Right atrium auricular region (tissue), 2 donors: Measurements from ENCODE around the gene C1orf21. TPM values are rescaled to one million over a fixed set of nuclear protein-coding genes. Genes with fewer than 3 reads are reported as not detected.

ENCODE experiments used
- DNase-seq: peaks from one replicate; pipeline ENCODE4 v3.0.0-alpha.2; 2019; ENCODE audit warnings: low spot score
- H3K27ac ChIP-seq, 2 donors: fragments of 200-600 bp; sonication (generic); 1 replicate in 1 of 2; 2 replicates in 1 of 2; pipeline ENCODE4 v1.5.1; 2016 to 2019
- H3K27me3 ChIP-seq, 2 donors: fragments of 200-600 bp; sonication (generic); one replicate each; pipeline versions ENCODE4 v1.5.1 to v1.6.0; 2017 to 2019
- H3K36me3 ChIP-seq: fragments of 200-600 bp; sonication (generic); one replicate; pipeline ENCODE4 v1.5.1; 2016
- H3K4me1 ChIP-seq, 2 donors: fragments of 200-600 bp; sonication (generic); one replicate each; pipeline versions ENCODE4 v1.5.1 to v1.6.0; 2017 to 2019
- H3K4me3 ChIP-seq, 2 donors: fragments of 200-600 bp; sonication (generic); 1 replicate in 1 of 2; 2 replicates in 1 of 2; pipeline ENCODE4 v1.5.1; 2017 to 2019; ENCODE audit warnings: mild to moderate bottlenecking in 1 of 2, moderate library complexity in 1 of 2
- H3K9me3 ChIP-seq, 2 donors: fragments of 200-600 bp; sonication (generic); one replicate each; pipeline ENCODE4 v1.5.1; 2019
- total RNA-seq, 2 donors: library from RNA; depleted of rRNA; stranded (reverse); fragments of >200 nt; gene quantifications; one replicate each; pipeline ENCODE4 v1.1.0, GENCODE V29; 2016
- TF ChIP-seq, protein P1 (sequence below), 2 donors: fragments of 200-600 bp; sonication (generic); IDR thresholded peaks; one replicate each; pipeline ENCODE4 v1.5.1; 2019; ENCODE audit warnings: antibody characterized with exemption in 2 of 2

Gene C1orf21
- total RNA-seq, 2 donors from 2014 or later = 49.4 to 78.5 TPM

DNA sequence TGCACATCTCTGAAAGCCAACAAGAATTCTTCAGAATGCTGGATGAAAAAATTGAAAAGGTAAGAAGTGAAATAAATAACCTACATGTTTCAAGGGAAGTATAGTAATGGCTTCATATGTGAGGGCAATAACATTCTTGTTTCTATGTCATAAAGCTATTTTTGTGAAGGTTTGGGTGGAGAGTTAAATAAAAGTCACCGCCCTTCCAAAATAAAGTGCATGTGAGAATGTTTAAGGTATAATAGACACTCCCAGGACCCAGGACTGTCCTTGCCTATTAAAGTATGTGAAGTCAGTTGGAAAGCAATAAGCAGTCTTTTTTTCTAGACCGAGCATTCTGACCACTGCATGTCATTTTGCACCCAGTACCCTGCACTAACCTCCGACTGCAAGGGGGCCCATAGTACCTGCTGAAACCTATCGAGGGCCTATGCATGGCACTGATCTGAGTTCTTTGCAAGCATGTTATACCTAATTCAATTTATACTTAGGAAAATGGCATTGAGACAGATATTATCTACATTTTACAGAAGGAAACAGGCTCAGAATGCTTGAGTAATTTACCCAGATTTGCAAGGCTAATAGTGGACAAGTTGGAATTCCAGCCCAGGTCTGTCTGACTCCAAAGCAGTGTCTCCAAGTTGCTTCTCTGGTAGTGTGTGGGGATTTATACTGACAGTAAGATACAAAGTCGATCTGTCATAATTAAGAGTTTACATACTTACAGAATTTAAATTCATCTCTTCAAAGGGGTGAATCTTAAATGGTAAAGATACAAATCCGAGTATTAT lies 211.8 kb downstream of the C1orf21 start:
- Histone ChIP-seq H3K4me1 (peaks cover 0 to 11% of the 10 kb centered on the region in 2 donors), H3K27ac (no peak overlapping the region), H3K27me3 (no peaks in the 10 kb centered on the region), H3K4me3 (no peak overlapping the region), H3K9me3 (no peaks in the 10 kb centered on the region), H3K36me3 (no peaks in the 10 kb centered on the region)
- TF ChIP-seq, protein P1, sequence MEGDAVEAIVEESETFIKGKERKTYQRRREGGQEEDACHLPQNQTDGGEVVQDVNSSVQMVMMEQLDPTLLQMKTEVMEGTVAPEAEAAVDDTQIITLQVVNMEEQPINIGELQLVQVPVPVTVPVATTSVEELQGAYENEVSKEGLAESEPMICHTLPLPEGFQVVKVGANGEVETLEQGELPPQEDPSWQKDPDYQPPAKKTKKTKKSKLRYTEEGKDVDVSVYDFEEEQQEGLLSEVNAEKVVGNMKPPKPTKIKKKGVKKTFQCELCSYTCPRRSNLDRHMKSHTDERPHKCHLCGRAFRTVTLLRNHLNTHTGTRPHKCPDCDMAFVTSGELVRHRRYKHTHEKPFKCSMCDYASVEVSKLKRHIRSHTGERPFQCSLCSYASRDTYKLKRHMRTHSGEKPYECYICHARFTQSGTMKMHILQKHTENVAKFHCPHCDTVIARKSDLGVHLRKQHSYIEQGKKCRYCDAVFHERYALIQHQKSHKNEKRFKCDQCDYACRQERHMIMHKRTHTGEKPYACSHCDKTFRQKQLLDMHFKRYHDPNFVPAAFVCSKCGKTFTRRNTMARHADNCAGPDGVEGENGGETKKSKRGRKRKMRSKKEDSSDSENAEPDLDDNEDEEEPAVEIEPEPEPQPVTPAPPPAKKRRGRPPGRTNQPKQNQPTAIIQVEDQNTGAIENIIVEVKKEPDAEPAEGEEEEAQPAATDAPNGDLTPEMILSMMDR (IDR thresholded peaks at IDR 0.05) = no peak
- DNase-seq = no peak

DNA sequence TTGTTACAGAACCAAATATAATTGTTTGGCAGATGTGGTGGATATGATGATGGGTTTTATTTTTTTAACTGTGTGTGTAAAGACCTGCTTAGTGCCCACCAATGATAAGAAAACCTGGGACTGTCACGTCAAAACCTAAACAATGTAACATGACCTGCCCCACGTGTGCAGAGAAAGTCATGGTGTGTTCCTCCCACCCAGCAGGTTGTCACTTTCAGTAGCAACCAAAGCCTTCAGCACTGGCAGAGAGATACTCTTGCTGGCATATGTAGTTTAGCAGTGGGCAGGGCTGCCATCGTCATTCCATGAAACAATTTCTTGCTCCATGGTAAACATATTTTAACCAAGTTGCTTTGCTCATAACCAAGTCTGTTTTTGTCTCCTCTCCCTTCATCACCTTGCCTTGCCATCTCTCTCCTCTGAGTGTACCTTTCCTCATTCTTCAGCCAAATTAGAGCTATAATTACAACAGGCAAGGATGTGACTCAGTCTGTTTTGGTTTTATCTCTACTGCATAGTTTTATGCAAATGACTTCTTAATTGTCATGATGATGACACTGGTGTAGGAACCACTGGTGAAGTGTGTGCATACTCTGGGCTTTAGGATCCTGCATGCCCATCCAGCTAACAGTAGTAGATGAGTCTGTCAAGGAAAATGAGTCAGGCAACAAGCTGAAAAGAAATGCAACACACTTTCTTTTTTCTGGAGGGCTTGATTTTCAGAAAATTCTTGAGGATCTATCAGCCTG lies 217.5 kb downstream of the C1orf21 start:
- Histone ChIP-seq H3K27ac (no peak overlapping the region), H3K4me1 (peaks cover 0 to 14% of the 10 kb centered on the region in 2 donors), H3K4me3 (no peak overlapping the region), H3K9me3 (no peaks in the 10 kb centered on the region), H3K27me3 (no peaks in the 10 kb centered on the region), H3K36me3 (no peaks in the 10 kb centered on the region)
- TF ChIP-seq, protein P1 (IDR thresholded peaks at IDR 0.05) = no peak
- DNase-seq = no peak

DNA sequence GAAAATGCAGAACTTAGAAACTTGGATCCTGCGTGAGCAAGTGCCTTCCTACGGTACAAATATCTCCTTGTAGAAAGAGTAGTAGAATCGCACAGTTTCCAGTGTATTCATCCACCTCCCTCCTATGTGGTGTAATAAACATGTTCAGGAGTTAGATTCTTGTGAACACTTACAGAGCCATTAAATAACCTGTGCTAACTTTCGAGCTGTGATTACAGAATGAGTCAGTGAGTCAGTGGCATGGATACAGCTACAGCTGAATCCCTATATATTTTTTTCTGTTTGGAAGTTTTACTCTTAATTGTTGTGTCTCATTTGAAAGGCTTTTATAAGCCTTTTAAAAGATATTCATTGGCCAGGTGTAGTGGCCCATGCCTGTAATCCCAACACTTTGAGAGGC lies 219.1 kb downstream of the C1orf21 start:
- Histone ChIP-seq H3K27ac (peak overlapping the region in 1 of 2 donors; percentile 41), H3K27me3 (no peaks in the 10 kb centered on the region), H3K4me3 (no peak overlapping the region), H3K36me3 (no peaks in the 10 kb centered on the region), H3K4me1 (peaks cover 0 to 20% of the 10 kb centered on the region in 2 donors), H3K9me3 (no peaks in the 10 kb centered on the region)
- TF ChIP-seq, protein P1 (IDR thresholded peaks at IDR 0.05) = no peak
- DNase-seq = no peak

DNA sequence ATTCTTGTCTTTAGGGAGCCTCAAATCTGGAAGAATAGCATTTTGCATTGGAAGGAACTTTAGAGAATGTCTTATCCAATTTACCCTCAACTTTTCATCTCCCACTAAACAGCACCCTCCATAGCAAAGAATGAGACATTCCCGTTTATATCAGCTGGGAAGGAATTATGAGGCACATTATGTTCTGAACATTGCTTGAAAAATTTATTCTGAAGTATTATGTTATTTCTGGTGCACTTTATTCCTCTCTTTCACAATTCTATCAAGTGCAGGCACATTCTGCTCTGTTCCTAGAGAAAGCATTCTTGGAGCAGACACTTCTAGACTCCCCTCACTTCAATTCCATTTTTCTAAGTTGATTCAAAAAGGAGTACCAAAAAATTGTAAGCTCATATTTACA lies 220.0 kb downstream of the C1orf21 start:
- Histone ChIP-seq H3K36me3 (no peaks in the 10 kb centered on the region), H3K27me3 (no peaks in the 10 kb centered on the region), H3K4me3 (no peak overlapping the region), H3K9me3 (no peaks in the 10 kb centered on the region), H3K4me1 (peaks cover 0 to 29% of the 10 kb centered on the region in 2 donors), H3K27ac (peak overlapping the region in 1 of 2 donors; percentile 41)
- no peak for DNase-seq
- TF ChIP-seq, protein P1 (IDR thresholded peaks at IDR 0.05) = no peak

DNA sequence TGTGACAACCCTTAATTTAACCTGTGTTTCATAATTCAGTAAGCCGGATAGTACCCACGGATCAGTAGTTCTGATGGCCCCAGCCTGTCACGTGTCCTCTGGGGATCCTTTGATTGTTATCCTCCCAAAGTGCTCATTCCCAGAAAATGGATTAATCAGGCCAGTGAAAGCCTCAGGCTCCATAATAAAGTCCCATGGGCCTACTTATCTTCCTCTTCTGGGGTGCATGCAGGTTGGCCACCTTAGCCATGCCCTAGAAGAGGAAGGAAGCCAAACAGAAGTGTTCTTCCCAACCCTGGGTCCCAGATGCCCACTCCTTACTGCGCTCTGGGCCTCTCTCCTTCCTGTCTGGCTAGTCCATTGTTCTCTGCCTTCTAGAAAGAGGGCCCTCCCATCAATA lies 221.8 kb downstream of the C1orf21 start:
- H3K4me3 ChIP-seq = no peak overlapping the region
- H3K27ac ChIP-seq = peak overlapping the region in 1 of 2 donors; percentile 19
- TF ChIP-seq, protein P1 (IDR thresholded peaks at IDR 0.05) = no peak
- H3K36me3 ChIP-seq = no peaks in the 10 kb centered on the region
- DNase-seq = no peak
- H3K4me1 ChIP-seq = peaks cover 0 to 29% of the 10 kb centered on the region in 2 donors
- H3K9me3 ChIP-seq = no peaks in the 10 kb centered on the region
- no peaks in the 10 kb centered on the region for H3K27me3 ChIP-seq
